Right renal cortex interstitium (tissue), 3 donors: ENCODE measurements around the gene GAS2L1. TPM values are rescaled to one million over a fixed set of nuclear protein-coding genes. Genes with fewer than 3 reads are reported as not detected.

Experiments used
- polyA plus RNA-seq, 3 donors: library from polyadenylated mRNA; unstranded; fragments of 120-200 nt; gene quantifications; one replicate each; pipeline ENCODE4 v1.2.1, GENCODE V29; 2013; ENCODE audit not compliant: insufficient read length in 3 of 3

Gene GAS2L1
- polyA plus RNA-seq, 3 donors = 4.4 to 6.5 (median 5.6) TPM

Other genes with a start within 250 kb of the GAS2L1 start
- 1 to 10 TPM in 2 of 3 donors, under 1 TPM in 1; 0.95 to 1.6 (median 1.3) TPM for gene C22orf31, start 244.8 kb upstream of the GAS2L1 start, polyA plus RNA-seq
- gene KREMEN1, start 233.6 kb upstream of the GAS2L1 start, polyA plus RNA-seq = 10 to 100 TPM; 21.4 to 24.8 (median 23.2) TPM
- 10 to 100 TPM; 62.3 to 81.4 (median 62.5) TPM for gene EMID1, start 100.8 kb upstream of the GAS2L1 start, polyA plus RNA-seq
- gene RHBDD3, start 38.7 kb upstream of the GAS2L1 start, polyA plus RNA-seq = 10 to 100 TPM; 18.9 to 23.9 (median 22.5) TPM
- 100 to 1,000 TPM; 287 to 335 (median 320) TPM for gene EWSR1, start 38.4 kb upstream of the GAS2L1 start, polyA plus RNA-seq
- gene RASL10A, start 9.0 kb downstream of the GAS2L1 start, polyA plus RNA-seq = under 1 TPM in 2 of 3 donors, not detected in 1; 0.12 to 0.26 TPM
- 10 to 100 TPM; 40.9 to 47.3 (median 43.3) TPM for gene AP1B1, start 81.9 kb downstream of the GAS2L1 start, polyA plus RNA-seq
- gene RFPL1, start 131.9 kb downstream of the GAS2L1 start, polyA plus RNA-seq = 1 to 10 TPM; 1.1 to 1.4 (median 1.2) TPM
- 10 to 100 TPM in 2 of 3 donors, 1 to 10 TPM in 1; 9.9 to 12.2 (median 11.7) TPM for gene NEFH, start 173.6 kb downstream of the GAS2L1 start, polyA plus RNA-seq
- 10 to 100 TPM; 20.8 to 35.0 (median 26.9) TPM for gene THOC5, start 247.1 kb downstream of the GAS2L1 start, polyA plus RNA-seq